IMR-90 (cell line): ENCODE measurements around the gene STX16. TPM values are rescaled to one million over a fixed set of nuclear protein-coding genes. Genes with fewer than 3 reads are reported as not detected.
A peak's percentile ranks its signal among the peaks of the same experiment; 100 is the strongest.

ENCODE experiments used
- ATAC-seq: fragments of 200-7000 bp; cut with Tn5 transposase; 2 replicates; pipeline ENCODE4 v1.9.1; 2020; ENCODE audit warnings: low read depth, mild to moderate bottlenecking, moderate library complexity
- BruUV-seq: library from RNA; stranded (reverse); fragments of 400-500 nt; replicated peaks from 2 replicates; lab custom pipeline; 2021; lab: Mats Ljungman, UMichigan
- CTCF ChIA-PET: fragments of 300-600 bp; formaldehyde crosslinking; extraction: SDS; loops from one replicate; lab custom pipeline; 2021; ENCODE audit warnings: antibody characterized with exemption; lab: Yijun Ruan, JAX
- POLR2A ChIA-PET: fragments of 300-600 bp; sonication (Branson Sonifier 250); formaldehyde crosslinking; loops from one replicate; lab custom pipeline; 2022; ENCODE audit warnings: antibody characterized with exemption; ENCODE audit not compliant: unreplicated experiment; lab: Charles Lee
- DNase-seq: peaks from one replicate; pipeline ENCODE4 v3.0.0; 2013
- H2AFZ ChIP-seq: replicated peaks from 2 replicates; pipeline ENCODE3; 2013; ENCODE audit warnings: low read length, mild to moderate bottlenecking; ENCODE audit not compliant: poor library complexity
- H2AK5ac ChIP-seq: 2 replicates; pipeline ENCODE4 v1.6.1; 2013; ENCODE audit warnings: low read depth, low read length, inconsistent platforms
- H2AK9ac ChIP-seq: replicated peaks from 2 replicates; pipeline ENCODE3; 2013; ENCODE audit warnings: mild to moderate bottlenecking, low read depth, low read length, moderate library complexity; ENCODE audit not compliant: poor library complexity
- H2BK120ac ChIP-seq: 2 replicates; pipeline ENCODE4 v1.6.1; 2013; ENCODE audit warnings: low read depth, low read length, inconsistent platforms
- H2BK15ac ChIP-seq: 3 replicates; pipeline ENCODE4 v1.6.1; 2013; ENCODE audit warnings: low read depth, low read length, inconsistent platforms
- H2BK20ac ChIP-seq: 2 replicates; pipeline ENCODE4 v1.6.1; 2013; ENCODE audit warnings: low read depth, mild to moderate bottlenecking, inconsistent platforms, low read length, moderate library complexity
- H2BK5ac ChIP-seq: 2 replicates; pipeline ENCODE4 v1.6.1; 2013; ENCODE audit warnings: mild to moderate bottlenecking, low read depth, low read length, inconsistent platforms; ENCODE audit not compliant: poor library complexity, severe bottlenecking
- H3K14ac ChIP-seq: replicated peaks from 2 replicates; pipeline ENCODE4 v1.6.1; 2013; ENCODE audit warnings: low read depth, low read length, inconsistent platforms
- H3K18ac ChIP-seq: 2 replicates; pipeline ENCODE4 v1.6.1; 2013; ENCODE audit warnings: low read depth, low read length, control low read depth
- H3K23ac ChIP-seq: 2 replicates; pipeline ENCODE4 v1.6.1; 2013; ENCODE audit warnings: low read depth, low read length, inconsistent platforms
- H3K27ac ChIP-seq: 2 replicates; pipeline ENCODE4 v1.5.1; 2013; ENCODE audit warnings: mild to moderate bottlenecking, control low read depth, low read length; ENCODE audit not compliant: insufficient read depth
- H3K27me3 ChIP-seq: 2 replicates; pipeline ENCODE4 v1.6.1; 2013; ENCODE audit warnings: low read length; ENCODE audit not compliant: control insufficient read depth, insufficient read depth
- H3K36me3 ChIP-seq: 2 replicates; pipeline ENCODE4 v1.6.1; 2013; ENCODE audit warnings: low read length, mixed read lengths; ENCODE audit not compliant: control insufficient read depth, insufficient read depth
- H3K4ac ChIP-seq: 2 replicates; pipeline ENCODE4 v1.6.1; 2013; ENCODE audit warnings: low read depth, low read length, inconsistent platforms
- H3K4me1 ChIP-seq: 2 replicates; pipeline ENCODE4 v1.6.1; 2013; ENCODE audit warnings: low read length, mixed read lengths; ENCODE audit not compliant: control insufficient read depth, insufficient read depth
- H3K4me2 ChIP-seq: 2 replicates; pipeline ENCODE4 v1.6.1; 2013; ENCODE audit warnings: low read depth, mild to moderate bottlenecking, control low read depth, low read length, moderate library complexity
- H3K4me3 ChIP-seq: 2 replicates; pipeline ENCODE4 v1.5.1; 2013; ENCODE audit warnings: low read depth, mild to moderate bottlenecking, control low read depth, low read length, moderate library complexity; ENCODE audit not compliant: insufficient read depth
- H3K56ac ChIP-seq: 2 replicates; pipeline ENCODE4 v1.6.1; 2013; ENCODE audit warnings: low read length, inconsistent platforms; ENCODE audit not compliant: insufficient read depth; ENCODE audit errors: extremely low read depth
- H3K79me1 ChIP-seq, 2 experiments: 2 replicates each; pipeline ENCODE4 v1.6.1; 2013; ENCODE audit warnings: low read length in 2 of 2, inconsistent platforms in 1 of 2, low read depth in 1 of 2
- H3K9ac ChIP-seq: 2 replicates; pipeline ENCODE4 v1.6.1; 2013; ENCODE audit warnings: low read depth, low read length, control low read depth
- H3K9me1 ChIP-seq: 2 replicates; pipeline ENCODE4 v1.6.1; 2013; ENCODE audit warnings: low read length, inconsistent platforms; ENCODE audit not compliant: insufficient read depth
- H3K9me3 ChIP-seq: 2 replicates; pipeline ENCODE4 v1.6.1; 2013; ENCODE audit warnings: low read length; ENCODE audit not compliant: control insufficient read depth, insufficient read depth
- H4K20me1 ChIP-seq: 2 replicates; pipeline ENCODE4 v1.6.1; 2013; ENCODE audit warnings: low read length, inconsistent platforms; ENCODE audit not compliant: insufficient read depth
- H4K5ac ChIP-seq: 2 replicates; pipeline ENCODE4 v1.6.1; 2013; ENCODE audit warnings: mild to moderate bottlenecking, low read depth, low read length, control low read depth
- H4K8ac ChIP-seq, 2 experiments: 2 replicates each; pipeline ENCODE4 v1.6.1; 2013; ENCODE audit warnings: low read depth in 2 of 2, low read length in 2 of 2, control low read depth in 1 of 2, inconsistent platforms in 1 of 2
- H4K91ac ChIP-seq: 2 replicates; pipeline ENCODE4 v1.6.1; 2013; ENCODE audit warnings: low read depth, low read length, inconsistent platforms; ENCODE audit not compliant: insufficient read depth
- BHLHE40 ChIP-seq: fragments of 150-350 bp; IDR thresholded peaks from 2 replicates; pipeline ENCODE4 v1.6.1; 2016; ENCODE audit warnings: mild to moderate bottlenecking, low read depth, low read length
- FOS ChIP-seq: fragments of 150-350 bp; IDR thresholded peaks from 2 replicates; pipeline ENCODE4 v1.6.1; 2016; ENCODE audit warnings: low read depth, low read length
- MAZ ChIP-seq: IDR thresholded peaks from 2 replicates; pipeline ENCODE4 v1.6.1; 2012; ENCODE audit warnings: low read depth, mild to moderate bottlenecking, low read length, improper control_type of control experiment, moderate library complexity, borderline replicate concordance
- RAD21 ChIP-seq: IDR thresholded peaks from 2 replicates; pipeline ENCODE4 v1.6.1; 2012; ENCODE audit warnings: low read length, improper control_type of control experiment
- SMC3 ChIP-seq: fragments of 150-350 bp; IDR thresholded peaks from 2 replicates; pipeline ENCODE4 v1.6.1; 2016; ENCODE audit warnings: low read depth, mild to moderate bottlenecking, antibody characterized with exemption, low read length, moderate library complexity
- WGBS, 2 experiments: methylation state at CpG; one replicate each; pipeline versions ENCODE4 v1.1.5 to v1.1.7; 2013; ENCODE audit warnings: missing lambda C conversion rate in 2 of 2; ENCODE audit not compliant: insufficient read length in 1 of 2; ENCODE audit errors: extremely low coverage in 2 of 2; 5-methylcytosine and 5-hydroxymethylcytosine counted together
- dilution Hi-C: fragments of 300-500 bp; cut with HindIII; formaldehyde crosslinking; loops from one replicate; pipeline ENCODE4 v1.14.3; 2018; ENCODE audit warnings: low sequenced_read_pairs; ENCODE audit not compliant: unreplicated experiment
- in situ Hi-C: fragments of 300-500 bp; cut with MboI; formaldehyde crosslinking; loops from 3 replicates; pipeline ENCODE4 v1.14.3; 2019; ENCODE audit warnings: low sequenced_read_pairs, inconsistent platforms, mixed read lengths
- intact Hi-C: fragments of 100-400 bp; cut with micrococcal nuclease; formaldehyde crosslinking; loops from 2 replicates; pipeline ENCODE4 v1.10.0; 2022
- polyA plus RNA-seq, 3 experiments: library from polyadenylated mRNA; depleted of rRNA; stranded (reverse); fragments of >200 nt; gene quantifications; 2 replicates each; pipeline ENCODE4 v1.2.3, GENCODE V29; 2012; ENCODE audit warnings: low replicate concordance in 1 of 3
- total RNA-seq: library from RNA; depleted of rRNA; stranded (reverse); fragments of >200 nt; gene quantifications from 2 replicates; pipeline ENCODE4 v1.2.3, GENCODE V29; 2012
- TF ChIP-seq, protein P1 (sequence below): fragments of 150-350 bp; IDR thresholded peaks from 2 replicates; pipeline ENCODE4 v1.6.1; 2016; ENCODE audit warnings: low read depth, mild to moderate bottlenecking, low read length, moderate library complexity, borderline replicate concordance
- TF ChIP-seq, protein P2 (sequence below): conservative IDR thresholded peaks from 2 replicates; pipeline ENCODE4 v1.5.1; 2012; ENCODE audit warnings: mild to moderate bottlenecking, low read depth, low read length, improper control_type of control experiment

The STX16 gene
- total and polyA plus RNA-seq, 2 of the 4 experiments (the other 2 are of a cell fraction): 26.9 to 58.2 TPM

- WGBS, 2 experiments: 56% methylated on average over 6 of the region's 11 CpGs; no CpG with 5 or more reads in 1 of the 2 experiments
- no peaks in the 10 kb centered on the region for H3K27me3 ChIP-seq
- H2BK20ac ChIP-seq: no peak overlapping the region
- no peak overlapping the region for H3K18ac ChIP-seq
- H2AFZ ChIP-seq: no peak overlapping the region
- no peak overlapping the region for H2BK5ac ChIP-seq
- in situ Hi-C loops (no loop called here), dilution Hi-C loops (no loop called here), intact Hi-C loops (no loop called here)
- no peak overlapping the region for H2AK9ac ChIP-seq
- H3K14ac ChIP-seq: 0 out of 2 replicates have a peak overlapping the region, but pooled peaks have one; percentile 1
- H2BK120ac ChIP-seq: no peak overlapping the region
- H3K36me3 ChIP-seq: peaks cover 17% of the 10 kb centered on the region
- peak; percentile 70 for DNase-seq
- H4K8ac ChIP-seq: no peak overlapping the region
- H3K4me2 ChIP-seq: no peak overlapping the region
- no peaks in the 10 kb centered on the region for H3K9me3 ChIP-seq
- ChIA-PET POLR2A (no interaction called here), CTCF (no interaction called here)
- H3K27ac ChIP-seq: no peak overlapping the region
- no peak overlapping the region for H3K4ac ChIP-seq
- peaks cover 0 to 16% of the 10 kb centered on the region in 2 experiments; a peak in 3 of 4 replicates for H3K79me1 ChIP-seq
- BruUV-seq: no TSS peak
- H3K56ac ChIP-seq: no peak overlapping the region
- no peak overlapping the region for H3K23ac ChIP-seq
- H4K5ac ChIP-seq: no peak overlapping the region
- no peaks in the 10 kb centered on the region; the same call in 1 of the 2 replicates for H4K20me1 ChIP-seq
- H3K9me1 ChIP-seq: peaks cover 12% of the 10 kb centered on the region
- TF ChIP-seq, protein P1, sequence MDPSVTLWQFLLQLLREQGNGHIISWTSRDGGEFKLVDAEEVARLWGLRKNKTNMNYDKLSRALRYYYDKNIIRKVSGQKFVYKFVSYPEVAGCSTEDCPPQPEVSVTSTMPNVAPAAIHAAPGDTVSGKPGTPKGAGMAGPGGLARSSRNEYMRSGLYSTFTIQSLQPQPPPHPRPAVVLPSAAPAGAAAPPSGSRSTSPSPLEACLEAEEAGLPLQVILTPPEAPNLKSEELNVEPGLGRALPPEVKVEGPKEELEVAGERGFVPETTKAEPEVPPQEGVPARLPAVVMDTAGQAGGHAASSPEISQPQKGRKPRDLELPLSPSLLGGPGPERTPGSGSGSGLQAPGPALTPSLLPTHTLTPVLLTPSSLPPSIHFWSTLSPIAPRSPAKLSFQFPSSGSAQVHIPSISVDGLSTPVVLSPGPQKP: no peak
- TF ChIP-seq FOS (no peak), RAD21 (no peak), BHLHE40 (peak; percentile 50; the same call in 1 of the 2 replicates), SMC3 (no peak), MAZ (no peak)
- TF ChIP-seq, protein P2, sequence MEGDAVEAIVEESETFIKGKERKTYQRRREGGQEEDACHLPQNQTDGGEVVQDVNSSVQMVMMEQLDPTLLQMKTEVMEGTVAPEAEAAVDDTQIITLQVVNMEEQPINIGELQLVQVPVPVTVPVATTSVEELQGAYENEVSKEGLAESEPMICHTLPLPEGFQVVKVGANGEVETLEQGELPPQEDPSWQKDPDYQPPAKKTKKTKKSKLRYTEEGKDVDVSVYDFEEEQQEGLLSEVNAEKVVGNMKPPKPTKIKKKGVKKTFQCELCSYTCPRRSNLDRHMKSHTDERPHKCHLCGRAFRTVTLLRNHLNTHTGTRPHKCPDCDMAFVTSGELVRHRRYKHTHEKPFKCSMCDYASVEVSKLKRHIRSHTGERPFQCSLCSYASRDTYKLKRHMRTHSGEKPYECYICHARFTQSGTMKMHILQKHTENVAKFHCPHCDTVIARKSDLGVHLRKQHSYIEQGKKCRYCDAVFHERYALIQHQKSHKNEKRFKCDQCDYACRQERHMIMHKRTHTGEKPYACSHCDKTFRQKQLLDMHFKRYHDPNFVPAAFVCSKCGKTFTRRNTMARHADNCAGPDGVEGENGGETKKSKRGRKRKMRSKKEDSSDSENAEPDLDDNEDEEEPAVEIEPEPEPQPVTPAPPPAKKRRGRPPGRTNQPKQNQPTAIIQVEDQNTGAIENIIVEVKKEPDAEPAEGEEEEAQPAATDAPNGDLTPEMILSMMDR: no peak
- H2AK5ac ChIP-seq: no peak overlapping the region
- ATAC-seq: peak; percentile 48
- H3K4me1 ChIP-seq: peaks cover 2% of the 10 kb centered on the region; the same call in 1 of the 2 replicates
- no peak overlapping the region for H2BK15ac ChIP-seq
- no peak overlapping the region for H4K91ac ChIP-seq
- no peak overlapping the region for H3K9ac ChIP-seq
- no peak overlapping the region for H3K4me3 ChIP-seq
These were observed 31.8 kb downstream of the STX16 start for GRCh38 chr20:58682656-58683531.
